Epithelial cell of proximal tubule (primary cell): ENCODE results near the gene ZNF124. TPM values are rescaled to one million over a fixed set of nuclear protein-coding genes. Genes with fewer than 3 reads are reported as not detected.

Experiments used
- DNase-seq: peaks from one replicate; pipeline ENCODE4 v3.0.0-alpha.2; 2011; ENCODE audit warnings: low read depth
- H3K4me3 ChIP-seq: 2 replicates; pipeline ENCODE4 v1.5.1; 2011; ENCODE audit warnings: low read depth, mild to moderate bottlenecking, low read length
- total RNA-seq: library from RNA; depleted of rRNA; stranded (reverse); fragments of >200 nt; gene quantifications from 2 replicates; pipeline ENCODE4 v1.2.3, GENCODE V29; 2015
- TF ChIP-seq, protein P1 (sequence below): conservative IDR thresholded peaks from 2 replicates; pipeline ENCODE4 v1.5.1; 2012; ENCODE audit warnings: low read depth, mild to moderate bottlenecking, low read length

ZNF124 gene
- total RNA-seq, 1 donor from 2014 or later, result 15.4 TPM

DNA sequence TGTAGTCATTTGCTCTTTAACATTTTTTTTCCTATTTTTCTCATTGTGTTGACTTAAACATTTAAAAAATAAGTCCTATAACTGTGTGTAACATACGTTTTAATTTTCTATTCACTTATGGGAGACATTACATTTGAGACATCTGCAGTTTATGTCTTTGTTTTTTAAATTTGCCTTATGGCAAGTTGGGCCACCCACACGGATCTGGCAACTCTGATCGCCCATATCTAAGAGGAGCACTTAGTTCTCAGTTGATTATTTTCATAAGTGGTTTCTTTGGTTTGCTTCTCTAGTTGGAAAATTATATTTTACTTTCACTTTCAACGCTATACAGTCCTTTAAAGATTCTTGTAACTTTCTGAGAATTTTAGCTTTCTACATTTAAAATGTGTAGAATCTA lies 13.8 kb upstream of the ZNF124 start:
- no peak overlapping the region for H3K4me3 ChIP-seq
- TF ChIP-seq, protein P1, sequence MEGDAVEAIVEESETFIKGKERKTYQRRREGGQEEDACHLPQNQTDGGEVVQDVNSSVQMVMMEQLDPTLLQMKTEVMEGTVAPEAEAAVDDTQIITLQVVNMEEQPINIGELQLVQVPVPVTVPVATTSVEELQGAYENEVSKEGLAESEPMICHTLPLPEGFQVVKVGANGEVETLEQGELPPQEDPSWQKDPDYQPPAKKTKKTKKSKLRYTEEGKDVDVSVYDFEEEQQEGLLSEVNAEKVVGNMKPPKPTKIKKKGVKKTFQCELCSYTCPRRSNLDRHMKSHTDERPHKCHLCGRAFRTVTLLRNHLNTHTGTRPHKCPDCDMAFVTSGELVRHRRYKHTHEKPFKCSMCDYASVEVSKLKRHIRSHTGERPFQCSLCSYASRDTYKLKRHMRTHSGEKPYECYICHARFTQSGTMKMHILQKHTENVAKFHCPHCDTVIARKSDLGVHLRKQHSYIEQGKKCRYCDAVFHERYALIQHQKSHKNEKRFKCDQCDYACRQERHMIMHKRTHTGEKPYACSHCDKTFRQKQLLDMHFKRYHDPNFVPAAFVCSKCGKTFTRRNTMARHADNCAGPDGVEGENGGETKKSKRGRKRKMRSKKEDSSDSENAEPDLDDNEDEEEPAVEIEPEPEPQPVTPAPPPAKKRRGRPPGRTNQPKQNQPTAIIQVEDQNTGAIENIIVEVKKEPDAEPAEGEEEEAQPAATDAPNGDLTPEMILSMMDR, result no peak
- DNase-seq, result no peak

DNA sequence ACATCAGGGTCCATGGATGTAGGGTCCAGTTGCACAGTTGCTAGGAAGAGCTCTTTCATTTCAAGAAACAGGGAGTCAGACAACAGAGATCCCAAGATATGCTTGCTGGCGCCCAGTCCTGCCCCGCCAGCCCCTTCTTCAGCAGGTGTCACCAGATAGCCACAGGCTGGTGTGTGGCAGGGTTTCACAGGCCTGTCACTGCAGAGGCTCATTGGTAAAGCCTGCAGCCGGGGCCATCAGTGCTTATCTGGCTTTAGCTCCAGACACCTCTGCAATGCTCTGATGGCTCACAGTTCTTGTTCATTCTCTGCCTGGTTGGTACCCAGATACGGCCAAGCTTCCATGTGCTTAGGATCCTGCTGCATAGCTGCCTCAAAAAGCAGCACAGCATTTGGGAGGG lies 12.4 kb upstream of the ZNF124 start:
- TF ChIP-seq, protein P1, result no peak
- no peak for DNase-seq
- no peak overlapping the region for H3K4me3 ChIP-seq

DNA sequence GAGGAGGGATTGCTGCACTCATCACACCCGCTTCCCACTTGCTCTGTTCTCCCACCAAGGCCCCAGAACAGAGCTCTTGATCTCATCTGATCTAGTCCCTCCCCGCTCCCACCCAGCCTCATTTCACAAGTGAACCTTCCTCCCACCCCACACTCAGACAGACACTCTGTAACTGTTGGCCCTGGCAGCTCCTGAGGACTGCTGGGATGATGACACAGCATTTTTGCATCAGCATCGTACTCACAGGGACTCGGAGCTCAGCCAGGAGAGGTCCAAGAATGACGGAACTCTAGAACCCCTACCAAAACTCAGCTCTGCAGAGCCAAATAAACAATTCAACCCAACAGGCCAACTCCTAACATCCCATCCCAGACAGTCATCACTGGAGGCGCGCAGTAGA lies 11.2 kb upstream of the ZNF124 start:
- TF ChIP-seq, protein P1, result no peak
- H3K4me3 ChIP-seq, result no peak overlapping the region
- DNase-seq, result no peak

DNA sequence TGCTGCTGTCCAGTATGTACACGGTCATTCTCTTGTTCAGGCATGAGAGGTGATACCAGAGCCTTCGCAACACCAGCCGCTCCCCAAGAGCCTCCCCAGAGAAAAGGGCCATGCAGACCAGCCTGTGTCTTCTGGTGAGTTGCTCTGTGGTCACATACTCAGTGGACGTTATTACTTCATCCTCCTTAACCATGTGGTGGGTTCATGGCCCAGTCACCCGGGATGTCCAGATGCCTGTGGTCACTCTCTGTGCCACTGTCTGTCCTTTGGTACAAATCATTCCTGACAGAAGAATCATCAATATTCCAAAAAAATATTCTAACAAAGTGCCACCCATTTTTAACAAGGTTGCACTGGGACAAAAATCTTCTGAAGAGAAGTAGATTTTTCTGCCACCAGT lies 8.8 kb upstream of the ZNF124 start:
- no peak for DNase-seq
- TF ChIP-seq, protein P1, result no peak
- no peak overlapping the region for H3K4me3 ChIP-seq

DNA sequence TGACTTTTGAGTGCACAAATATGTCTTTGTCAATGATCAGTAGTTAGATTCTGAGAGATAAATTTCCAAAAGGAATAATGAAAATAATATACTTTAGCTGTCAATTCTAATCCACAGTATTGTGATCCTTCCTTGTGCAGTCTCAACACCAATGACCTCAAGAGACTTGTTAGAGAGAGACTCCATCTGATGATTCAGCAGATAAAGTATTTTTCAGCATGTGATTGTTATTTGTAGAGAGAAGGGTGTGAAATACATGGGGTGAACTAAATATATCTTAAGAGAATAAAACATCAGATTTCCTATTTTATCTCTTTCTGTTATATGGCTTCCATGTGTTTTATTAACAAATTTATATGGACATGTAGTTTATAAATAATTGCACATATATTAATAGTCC lies 5.9 kb upstream of the ZNF124 start:
- TF ChIP-seq, protein P1, result no peak
- H3K4me3 ChIP-seq, result no peak overlapping the region

DNA sequence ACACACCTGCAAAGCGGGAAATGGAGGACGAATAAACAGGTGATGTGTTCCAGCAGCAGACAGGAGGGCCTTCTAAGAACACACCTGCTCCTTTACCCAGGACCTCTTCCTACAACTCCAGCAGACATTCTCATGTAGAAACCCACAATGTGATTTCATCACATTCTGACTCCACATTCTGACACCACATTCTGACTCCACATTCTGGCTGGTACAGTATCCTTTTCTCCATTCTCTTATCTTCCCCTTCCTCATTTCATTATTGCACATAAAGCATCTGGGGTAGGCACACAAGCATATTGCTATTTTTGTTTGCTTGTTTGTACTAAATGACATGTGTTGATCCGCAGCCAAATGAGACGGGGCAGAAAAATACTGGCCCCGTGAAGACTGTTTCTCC lies 3.6 kb upstream of the ZNF124 start:
- TF ChIP-seq, protein P1, result no peak
- no peak overlapping the region for H3K4me3 ChIP-seq
- no peak for DNase-seq

More for the DNA sequence above, 5.9 kb upstream of the ZNF124 start:
- DNase-seq, result no peak

DNA sequence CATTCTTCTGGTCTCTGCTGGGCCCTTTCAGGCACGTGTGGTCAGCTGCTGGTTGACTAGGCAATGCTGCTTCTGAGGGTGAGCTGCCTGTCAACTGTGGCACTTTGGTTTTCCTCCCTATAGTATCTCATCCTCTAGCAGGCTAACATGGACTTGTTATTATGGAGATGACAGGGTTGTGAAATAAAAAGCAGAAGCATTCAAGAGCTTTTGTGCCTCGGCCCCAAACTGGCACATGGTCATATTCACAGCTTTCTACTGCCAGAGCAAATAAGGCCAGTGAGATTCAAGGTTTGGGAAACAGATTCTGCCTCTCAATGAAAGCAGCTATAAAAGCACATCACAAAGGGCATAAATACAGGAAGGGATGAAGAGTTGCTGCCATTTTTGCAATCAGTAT lies 1.6 kb upstream of the ZNF124 start:
- no peak for DNase-seq
- TF ChIP-seq, protein P1, result no peak
- H3K4me3 ChIP-seq, result no peak overlapping the region
